ENCODE data around the gene FAM219A.
"Not testable (repeated sequence)": the region's sequence is repeated elsewhere in the genome, so short reads cannot be mapped to it uniquely, and the experiment has no call there.

The FAM219A gene

GRCh38 chr9:34482746-34483145 is 24.4 kb upstream of the FAM219A start:
- not testable (repeated sequence) for DNase-seq

- not testable (repeated sequence) for DNase-seq
These were observed 23.2 kb upstream of the FAM219A start for GRCh38 chr9:34481620-34482019.

- no peak for DNase-seq
These were observed 21.1 kb upstream of the FAM219A start for GRCh38 chr9:34479431-34479866.

DNA sequence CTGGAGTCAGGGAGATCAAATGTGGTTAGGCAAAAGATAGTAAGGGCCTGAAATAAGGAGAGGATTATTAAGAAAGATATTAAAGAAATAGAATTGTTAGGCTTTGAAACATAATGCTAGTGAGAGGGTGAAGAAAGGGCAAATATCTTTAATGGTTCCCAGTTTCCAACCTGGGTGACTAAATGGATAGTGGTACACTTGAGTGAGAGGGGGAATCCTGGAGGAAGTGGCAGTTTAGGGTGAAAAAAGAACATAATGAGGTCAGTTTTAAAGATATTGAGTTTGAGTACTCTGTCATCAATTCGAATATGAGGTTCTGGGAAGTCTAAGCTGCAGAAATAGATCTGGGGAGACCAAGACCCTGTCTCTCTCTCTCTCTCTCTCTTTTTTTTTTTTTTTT is 19.2 kb upstream of the FAM219A start:
- no peak for DNase-seq

DNA sequence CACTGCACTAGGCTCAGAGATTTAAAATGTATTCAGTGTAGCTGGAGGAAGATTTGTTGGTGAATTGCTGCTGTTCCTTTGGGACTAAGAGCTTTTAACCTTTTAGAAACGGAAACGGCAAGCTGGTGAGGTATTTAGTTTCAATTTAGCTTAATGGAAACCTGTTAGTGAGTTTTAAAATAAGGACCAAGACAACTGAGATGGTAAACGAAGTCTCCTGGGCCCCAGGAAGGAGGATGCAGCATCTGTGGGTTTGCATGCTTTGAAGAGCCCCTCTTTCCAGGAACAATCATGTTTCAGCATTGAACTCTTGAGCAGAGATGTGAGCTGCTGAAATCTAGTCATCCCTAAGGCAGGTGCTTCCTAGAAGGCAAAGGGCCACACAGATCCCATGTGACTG is 16.7 kb upstream of the FAM219A start:
- DNase-seq: no peak

DNA sequence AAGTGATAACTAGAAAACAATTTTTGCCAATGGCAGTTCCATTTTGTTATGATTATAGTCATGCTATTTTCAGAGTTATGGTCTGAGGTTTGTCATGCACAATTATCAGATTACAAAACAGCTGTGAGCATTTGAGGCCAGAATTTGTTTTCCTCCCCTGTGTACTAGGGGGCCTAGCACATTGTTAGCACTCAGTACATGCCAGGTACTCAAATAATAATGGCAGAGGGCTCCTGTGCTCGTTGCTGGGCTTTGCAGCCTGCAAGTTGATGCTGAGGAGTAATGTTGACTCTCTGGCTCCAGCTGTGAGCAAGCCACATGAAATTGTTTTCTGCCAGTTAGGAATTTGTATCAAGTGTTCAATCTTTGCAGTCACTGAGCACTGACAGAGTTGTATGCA is 7.1 kb upstream of the FAM219A start:
- DNase-seq: no peak

DNA sequence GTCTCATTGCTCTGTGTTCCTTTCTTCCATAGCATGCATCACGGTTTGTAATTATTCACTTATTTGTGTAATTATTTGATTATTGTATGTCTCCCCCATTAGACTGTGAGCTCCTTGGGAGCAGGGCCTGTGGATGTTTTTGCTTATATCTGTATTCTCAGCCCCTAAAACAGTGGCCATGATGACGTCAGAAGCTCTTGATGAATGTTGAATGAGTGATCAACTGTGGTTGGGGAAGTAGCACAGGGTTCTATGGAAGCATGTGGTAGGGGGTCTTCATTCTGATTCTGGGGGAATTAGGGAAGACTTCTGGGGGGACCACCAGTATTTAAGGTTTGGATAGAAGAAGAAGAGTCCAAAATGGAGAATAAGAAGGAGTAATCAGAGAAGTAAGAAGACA is 6.2 kb upstream of the FAM219A start:
- no peak for DNase-seq

- no peak for DNase-seq
These were observed 5.5 kb upstream of the FAM219A start for GRCh38 chr9:34463901-34464232.

GRCh38 chr9:34463098-34463900 is 4.9 kb upstream of the FAM219A start:
- no peak for DNase-seq

- no peak for DNase-seq
These were observed 1.6 kb upstream of the FAM219A start for GRCh38 chr9:34459941-34460340.

GRCh38 chr9:34459356-34459755 is 986 bp upstream of the FAM219A start:
- DNase-seq: no peak

- DNase-seq: no peak
These were observed 580 bp upstream of the FAM219A start for GRCh38 chr9:34458959-34459340.

DNA sequence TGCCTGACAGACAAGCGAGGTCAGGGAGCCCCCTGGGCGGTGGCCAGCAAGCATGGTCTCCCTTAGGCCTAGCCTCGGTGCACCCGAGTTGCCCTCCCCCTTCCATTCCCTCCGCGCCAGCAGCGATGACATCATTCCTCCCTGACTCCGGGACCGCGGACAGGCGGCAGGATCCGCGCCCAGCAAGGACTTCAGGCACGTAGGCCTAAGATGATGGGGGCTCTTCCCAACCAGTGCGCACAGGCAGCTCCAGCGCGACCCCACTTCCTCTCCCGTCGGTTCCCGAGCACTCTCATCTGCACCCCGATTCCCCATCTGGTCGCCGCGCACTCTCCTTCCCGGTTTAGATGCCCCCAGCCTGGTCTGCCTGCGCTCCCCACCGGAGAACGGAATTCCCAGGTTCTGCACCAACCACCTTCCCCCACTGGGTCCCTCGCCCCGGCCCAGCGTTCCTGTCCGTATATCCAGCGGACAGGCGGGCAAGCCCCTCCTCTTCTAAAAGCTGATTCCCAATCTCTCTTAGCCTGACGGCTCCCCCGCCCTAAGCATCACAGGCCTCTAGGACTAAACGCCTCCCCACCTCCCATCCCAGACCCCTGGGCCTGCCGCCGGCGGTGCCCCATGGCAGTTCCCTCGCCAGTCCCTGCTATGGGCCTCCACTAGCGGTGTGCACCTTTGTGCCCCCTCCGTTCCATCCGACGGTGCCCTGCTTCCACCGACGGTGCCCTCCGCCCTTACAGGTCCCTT is 931 bp downstream of the FAM219A start:
- DNase-seq: no peak

GRCh38 chr9:34456746-34457145 is 1.6 kb downstream of the FAM219A start:
- DNase-seq: no peak

GRCh38 chr9:34456151-34456550 is 2.2 kb downstream of the FAM219A start:
- no peak for DNase-seq

- DNase-seq: no peak
These were observed 3.8 kb downstream of the FAM219A start for GRCh38 chr9:34454571-34455065.

DNA sequence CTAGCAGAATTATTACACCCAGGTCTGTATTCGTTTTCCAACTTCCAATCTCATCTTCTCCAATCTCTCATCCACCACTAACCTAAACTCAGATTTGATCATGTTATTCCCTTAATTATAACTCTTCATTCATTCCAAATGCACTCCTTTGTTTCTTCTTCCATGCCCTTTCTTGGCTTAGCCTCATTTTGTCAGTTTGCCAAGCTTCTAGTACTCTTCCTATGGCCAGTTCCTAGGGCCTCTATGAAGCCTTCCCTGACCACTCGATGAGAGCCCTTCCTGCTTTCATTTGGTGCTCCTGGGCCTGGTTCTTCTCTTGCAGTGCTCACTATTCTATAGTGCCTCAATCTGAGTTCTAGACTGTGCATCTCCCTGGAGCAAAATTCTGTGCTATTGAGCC is 5.8 kb downstream of the FAM219A start:
- no peak for DNase-seq

DNA sequence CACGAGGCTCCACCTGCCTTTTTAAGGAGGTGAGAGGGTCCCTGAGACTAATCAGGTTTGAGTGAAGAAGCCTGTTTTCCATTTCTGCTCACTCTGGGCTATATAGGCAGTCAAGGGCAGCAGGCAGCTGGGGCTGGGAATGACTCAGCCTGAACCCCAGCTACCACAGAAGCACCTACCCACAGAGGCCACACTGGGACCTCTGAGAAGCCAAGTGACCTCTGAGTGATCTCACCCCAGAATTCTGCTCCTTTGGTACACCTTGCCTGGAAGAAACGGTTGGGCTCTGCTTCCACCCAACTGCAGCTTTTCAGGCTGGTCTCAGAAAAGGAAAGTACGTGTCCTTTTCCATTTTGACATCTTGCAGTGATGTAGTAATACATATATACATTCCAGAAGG is 6.8 kb downstream of the FAM219A start:
- no peak for DNase-seq

DNA sequence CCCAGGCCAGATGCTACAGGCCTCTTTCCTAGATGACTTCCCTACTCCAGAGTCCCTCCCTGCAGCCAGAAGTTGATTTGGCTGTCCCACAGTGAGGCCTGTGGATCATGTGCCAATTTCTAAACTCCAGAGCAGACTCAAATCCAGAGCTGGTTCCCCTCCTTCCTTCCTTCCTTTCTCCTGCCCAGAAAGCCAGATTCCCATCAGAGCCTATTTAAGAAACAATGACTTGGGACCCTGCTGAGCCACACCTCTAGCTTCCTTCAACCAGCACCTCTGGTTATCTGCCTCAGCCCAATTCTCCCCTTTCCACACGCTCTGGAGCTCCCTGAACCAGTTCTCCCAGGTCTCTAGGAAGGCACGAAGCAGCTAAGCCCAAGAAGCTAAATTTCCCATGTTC is 7.2 kb downstream of the FAM219A start:
- no peak for DNase-seq

GRCh38 chr9:34450644-34451043 is 7.7 kb downstream of the FAM219A start:
- no peak for DNase-seq

GRCh38 chr9:34446951-34447350 is 11.4 kb downstream of the FAM219A start:
- DNase-seq: no peak

GRCh38 chr9:34446468-34446891 is 11.9 kb downstream of the FAM219A start:
- no peak for DNase-seq

GRCh38 chr9:34443976-34444375 is 14.4 kb downstream of the FAM219A start:
- no peak for DNase-seq

DNA sequence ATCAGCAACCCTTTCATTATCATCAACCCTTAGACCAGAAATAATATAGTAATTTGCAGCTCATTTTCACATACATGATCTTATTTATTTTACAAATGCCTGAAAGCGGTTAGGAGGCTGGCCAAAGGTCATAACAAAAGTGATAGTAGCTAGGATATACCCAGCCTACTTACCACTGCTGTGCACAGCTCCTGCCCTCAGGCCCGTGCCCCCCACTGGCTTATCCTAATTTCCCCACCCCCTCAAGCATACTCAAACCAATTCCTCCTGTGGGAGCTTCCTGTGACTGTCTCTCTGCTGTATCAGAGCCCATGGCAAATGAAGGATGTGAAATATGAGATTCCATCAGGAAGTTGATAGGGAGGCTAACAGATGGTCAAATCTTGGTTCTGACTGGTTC is 14.8 kb downstream of the FAM219A start:
- DNase-seq: no peak
